HG03354 (cell line): ENCODE results near the gene ASB5.
"Not testable (repeated sequence)": the region's sequence is repeated elsewhere in the genome, so short reads cannot be mapped to it uniquely, and the experiment has no call there.

Source experiments
- ATAC-seq: cut with Tn5 transposase; IDR thresholded peaks from one replicate; pipeline ENCODE4 v1.9.1; 2021; ENCODE audit warnings: mild to moderate bottlenecking; ENCODE audit not compliant: unreplicated experiment, poor library complexity, severe bottlenecking

The ASB5 gene

DNA sequence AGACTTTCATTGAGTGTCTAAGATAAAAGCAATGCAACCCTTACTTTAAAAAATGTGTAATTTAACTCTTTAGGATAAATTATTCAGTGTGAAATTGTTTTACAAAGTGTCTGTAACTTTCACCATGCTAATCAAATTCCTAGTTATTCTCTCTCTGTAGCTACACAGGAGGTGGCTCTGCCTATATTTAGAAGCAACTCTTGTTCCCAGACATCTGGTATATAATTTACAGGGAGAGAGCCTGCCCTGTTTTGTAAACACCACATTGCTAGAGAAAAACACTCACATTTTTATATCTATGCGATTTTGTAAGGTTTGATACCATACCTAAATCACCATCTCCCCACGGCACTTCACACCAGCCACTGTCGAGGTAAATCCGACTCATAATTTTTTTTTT lies 38.2 kb downstream of the ASB5 start:
- ATAC-seq, result no peak

DNA sequence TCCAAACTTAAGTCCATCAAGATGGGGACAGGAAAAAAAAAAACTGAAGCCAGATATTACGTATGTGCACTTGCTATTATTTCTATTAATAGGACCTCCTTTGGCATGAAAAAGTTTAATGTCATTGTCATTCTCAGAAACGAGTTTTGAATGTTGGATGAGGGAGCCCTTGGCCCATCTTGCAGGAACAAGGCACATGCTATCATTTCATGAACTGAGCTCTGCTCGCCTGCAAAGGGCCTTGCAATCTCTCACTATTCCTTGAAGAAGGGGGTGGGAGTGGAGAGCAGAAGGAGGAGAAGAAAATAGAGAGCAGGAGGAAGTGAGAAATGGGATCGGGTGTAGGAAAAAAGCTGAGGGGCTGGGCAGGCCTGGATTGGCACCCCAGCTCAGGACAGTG lies 39.4 kb downstream of the ASB5 start:
- no peak for ATAC-seq

DNA sequence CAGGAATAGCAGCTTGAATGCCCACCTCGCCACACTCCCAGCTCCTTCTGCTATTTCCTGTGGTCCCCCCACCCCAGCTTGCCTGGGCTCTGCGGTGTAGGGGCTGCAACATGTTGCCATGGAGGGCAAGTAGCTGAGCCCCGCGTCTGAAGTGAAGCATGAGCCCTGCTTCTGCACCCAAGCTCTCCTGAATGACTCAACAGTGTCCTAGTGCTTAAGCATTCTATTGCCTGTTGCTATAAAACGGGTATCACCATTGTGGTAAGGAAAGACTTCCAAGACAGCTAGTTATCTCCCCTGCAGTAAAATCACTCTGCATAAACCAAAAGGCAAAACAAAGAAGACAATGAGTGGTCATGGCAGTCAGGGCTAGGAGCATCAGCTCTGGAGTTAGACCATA lies 42.3 kb downstream of the ASB5 start:
- ATAC-seq, result no peak

DNA sequence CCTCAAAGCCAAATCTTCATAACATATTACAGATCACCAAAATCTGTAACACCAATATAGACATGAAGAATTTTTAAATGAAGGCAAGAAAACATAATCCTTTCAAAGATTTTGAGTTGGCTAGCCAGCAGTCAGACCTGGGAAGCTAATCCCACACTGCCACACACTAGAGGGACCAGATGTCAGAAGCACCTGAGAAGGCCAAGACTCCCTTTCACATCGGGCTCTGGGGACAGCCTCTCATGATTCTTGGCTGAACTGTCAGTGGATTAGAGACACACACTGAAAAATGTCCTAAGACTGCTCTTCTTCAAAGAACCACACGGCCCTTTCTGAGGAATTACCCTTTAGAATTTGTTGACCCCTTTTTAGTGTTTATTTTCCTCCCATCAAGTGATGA lies 45.5 kb downstream of the ASB5 start:
- ATAC-seq, result no peak

DNA sequence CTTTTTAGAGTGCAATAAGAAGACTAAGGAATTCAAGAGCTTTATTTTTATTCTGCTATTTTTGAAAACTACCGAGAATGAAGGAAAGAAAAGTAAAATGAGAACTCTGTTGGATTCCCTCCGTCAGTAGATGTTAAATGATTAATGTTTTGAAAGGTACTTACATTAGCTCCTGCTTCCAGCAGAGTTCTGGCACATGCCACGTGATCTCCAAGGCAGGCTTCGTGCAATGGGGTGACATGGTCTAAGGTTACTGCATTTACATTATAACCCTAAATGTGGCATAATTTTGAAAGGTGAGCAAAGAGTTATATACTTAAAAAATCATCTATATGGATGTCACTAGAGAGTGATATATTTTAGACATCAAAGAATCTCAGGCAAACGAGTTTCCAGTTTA lies 46.9 kb downstream of the ASB5 start:
- ATAC-seq, result no peak

DNA sequence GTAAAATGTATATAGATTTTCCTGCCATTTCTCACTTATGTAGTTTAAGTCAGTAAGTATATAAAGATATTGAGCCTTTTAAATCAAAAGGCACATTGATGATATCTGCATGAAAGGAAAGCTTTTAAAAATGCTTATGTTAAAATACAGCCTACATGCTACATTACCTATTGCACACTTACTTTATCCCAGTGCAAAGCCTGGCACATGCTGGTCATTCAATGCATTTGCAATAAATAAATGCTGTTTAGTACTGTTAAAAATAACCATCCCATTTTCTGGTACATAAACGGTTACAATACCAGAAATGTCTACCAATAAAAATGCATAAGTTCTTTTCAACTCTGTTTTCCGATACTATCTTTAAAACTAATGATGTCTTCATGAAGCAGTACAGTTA lies 51.5 kb downstream of the ASB5 start:
- ATAC-seq, result no peak

DNA sequence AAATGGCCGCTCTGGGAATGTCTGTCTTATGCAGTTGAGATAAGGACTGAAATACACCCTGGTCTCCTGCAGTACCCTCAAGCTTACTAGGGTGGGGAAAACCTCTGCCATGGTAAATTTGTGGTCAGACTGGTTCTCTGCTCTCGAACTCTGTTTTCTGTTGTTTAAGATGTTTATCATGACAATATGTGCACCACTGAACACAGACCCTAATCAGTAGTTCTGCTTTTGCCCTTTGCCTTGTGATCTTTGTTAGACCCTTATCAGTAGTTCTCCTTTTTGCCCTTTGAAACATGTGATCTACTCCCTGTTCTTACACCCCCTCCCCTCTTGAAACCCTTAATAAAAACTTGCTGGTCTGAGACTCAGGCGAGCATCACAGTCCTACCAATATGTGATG lies 56.7 kb downstream of the ASB5 start:
- ATAC-seq, result not testable (repeated sequence)

DNA sequence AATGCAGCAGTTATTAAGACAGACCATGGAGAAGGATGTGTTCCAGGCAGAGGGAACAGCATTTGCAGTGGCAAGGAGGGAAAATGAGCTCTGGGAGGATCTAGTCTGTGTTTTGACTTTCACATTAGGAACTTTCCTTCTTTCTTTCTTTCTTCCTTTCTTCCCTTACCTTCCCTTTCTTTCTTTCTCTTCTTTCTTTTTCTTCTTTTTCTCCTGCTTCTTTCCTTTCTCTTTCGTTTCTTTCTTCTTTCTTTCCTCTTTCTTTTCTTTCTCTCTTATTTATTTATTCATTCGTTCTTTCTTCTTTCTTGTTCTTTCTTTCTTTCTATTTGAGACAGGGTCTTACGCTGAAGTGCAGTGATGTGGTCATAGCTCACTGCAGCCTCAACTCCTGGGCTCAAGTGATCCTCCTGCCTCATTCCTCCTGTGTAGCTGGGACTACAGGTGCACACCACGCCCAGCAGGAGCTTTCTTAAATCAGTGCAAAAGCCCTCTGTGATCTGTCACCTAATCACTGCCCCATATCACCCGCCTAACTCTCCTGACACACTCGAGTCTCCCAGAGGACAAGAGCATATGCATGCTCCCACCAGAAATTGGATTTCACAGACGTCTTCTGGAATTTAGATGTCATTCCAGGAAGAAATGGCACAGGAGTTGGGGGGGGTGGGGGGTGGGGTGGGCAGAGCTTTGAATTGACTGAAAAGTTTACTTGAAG lies 58.3 kb downstream of the ASB5 start:
- no peak for ATAC-seq

DNA sequence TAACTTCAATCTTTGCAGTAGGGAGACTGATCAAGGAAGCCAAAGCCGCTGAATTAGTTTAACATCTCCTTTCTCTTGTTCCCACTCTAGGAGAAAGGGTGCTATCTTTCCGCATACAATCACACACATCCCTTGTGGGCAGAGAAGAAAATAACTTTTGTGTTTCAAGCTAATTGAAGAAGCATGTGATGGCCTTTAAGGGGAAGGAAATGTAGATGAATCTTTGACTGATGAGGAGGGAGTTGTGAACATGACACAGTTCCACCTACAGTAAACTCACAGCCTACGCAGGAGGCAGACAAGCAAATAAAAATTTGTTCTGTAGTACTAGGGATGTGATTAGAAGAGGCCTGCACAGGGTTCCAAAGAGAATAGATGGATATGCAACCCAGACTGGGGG lies 58.9 kb downstream of the ASB5 start:
- ATAC-seq, result no peak

DNA sequence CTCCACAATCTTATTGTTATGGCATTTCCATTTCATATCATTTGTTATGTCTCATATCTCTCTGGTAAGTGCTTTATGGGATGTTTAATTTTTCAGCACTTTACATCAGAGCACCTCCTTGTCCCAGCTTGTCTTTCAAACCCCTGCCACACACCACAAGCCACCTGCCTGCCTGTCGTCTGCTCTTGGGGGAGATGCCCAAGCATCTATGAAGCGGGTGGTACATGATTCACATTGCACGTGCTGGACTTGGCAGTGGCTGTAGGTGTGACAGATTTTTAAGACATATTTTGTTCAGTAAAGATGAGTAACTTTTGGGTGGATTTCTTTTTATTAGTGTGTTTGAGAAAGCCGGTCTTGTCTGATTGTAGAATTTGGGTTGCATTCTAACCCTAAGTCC lies 59.5 kb downstream of the ASB5 start:
- ATAC-seq, result no peak

DNA sequence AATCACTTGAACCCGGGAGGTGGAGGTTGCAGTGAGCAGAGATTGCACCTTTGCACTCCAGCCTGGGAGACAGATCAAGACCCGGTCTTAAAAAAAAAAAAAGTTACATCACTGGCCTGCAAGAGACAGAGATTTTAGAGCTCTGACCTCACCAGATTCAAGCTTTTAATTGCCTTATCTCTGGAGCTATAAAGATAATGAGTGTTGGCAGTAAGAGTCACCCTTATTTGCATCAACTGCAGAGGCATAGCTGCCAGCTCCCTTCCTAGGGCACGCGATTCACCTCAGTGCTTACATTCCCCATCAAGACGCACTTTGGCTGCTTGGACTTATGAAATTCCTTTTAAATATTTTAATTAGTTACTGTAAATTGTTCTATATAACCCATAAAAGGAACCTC lies 61.2 kb downstream of the ASB5 start:
- ATAC-seq, result no peak

DNA sequence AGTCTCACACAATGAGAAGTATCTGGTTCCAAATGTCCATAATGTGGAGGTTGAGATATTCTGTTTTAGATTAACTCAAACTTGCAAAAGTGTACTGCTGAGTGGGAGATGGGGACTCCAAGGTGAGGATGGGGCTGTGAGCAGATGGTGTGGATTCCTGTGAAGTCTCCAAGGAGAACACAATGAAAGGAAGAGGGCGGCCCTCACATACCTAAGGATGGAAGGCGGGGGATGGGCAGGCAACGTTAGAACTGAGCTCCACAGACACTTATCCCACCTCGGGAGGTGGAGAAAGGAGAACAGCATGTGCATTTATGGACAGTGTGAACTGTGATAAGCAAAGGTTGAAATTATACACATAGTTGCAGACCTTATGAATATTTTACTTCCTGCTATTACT lies 63.7 kb downstream of the ASB5 start:
- ATAC-seq, result no peak

DNA sequence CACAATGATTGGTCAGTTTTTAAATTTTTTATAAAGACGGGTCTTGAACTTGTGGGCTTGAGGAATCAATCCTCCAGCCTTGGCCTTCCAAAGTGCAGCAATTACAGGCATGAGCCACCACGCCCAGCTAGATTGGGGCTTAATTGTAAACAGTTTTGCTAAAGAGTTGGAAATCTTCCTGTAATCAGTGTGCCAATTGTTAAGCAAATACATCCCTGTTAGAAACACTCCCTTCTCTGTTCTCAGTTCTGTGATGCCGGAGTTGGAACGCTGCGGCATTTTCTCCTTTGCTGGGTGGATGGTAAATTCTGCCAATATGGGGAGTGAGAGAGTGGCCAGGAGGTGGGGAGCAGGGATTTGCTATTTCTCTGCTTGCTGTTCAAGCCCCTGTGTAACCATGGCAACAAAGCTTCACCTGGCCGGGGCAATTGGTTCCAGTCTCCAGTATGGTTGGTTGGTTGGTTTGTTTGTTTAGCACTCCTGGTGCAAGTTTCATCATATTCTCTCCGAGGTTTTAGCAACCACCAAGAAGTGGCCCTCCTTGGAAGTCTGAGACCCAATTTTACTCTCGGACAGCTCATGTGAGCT lies 70.6 kb downstream of the ASB5 start:
- no peak for ATAC-seq

DNA sequence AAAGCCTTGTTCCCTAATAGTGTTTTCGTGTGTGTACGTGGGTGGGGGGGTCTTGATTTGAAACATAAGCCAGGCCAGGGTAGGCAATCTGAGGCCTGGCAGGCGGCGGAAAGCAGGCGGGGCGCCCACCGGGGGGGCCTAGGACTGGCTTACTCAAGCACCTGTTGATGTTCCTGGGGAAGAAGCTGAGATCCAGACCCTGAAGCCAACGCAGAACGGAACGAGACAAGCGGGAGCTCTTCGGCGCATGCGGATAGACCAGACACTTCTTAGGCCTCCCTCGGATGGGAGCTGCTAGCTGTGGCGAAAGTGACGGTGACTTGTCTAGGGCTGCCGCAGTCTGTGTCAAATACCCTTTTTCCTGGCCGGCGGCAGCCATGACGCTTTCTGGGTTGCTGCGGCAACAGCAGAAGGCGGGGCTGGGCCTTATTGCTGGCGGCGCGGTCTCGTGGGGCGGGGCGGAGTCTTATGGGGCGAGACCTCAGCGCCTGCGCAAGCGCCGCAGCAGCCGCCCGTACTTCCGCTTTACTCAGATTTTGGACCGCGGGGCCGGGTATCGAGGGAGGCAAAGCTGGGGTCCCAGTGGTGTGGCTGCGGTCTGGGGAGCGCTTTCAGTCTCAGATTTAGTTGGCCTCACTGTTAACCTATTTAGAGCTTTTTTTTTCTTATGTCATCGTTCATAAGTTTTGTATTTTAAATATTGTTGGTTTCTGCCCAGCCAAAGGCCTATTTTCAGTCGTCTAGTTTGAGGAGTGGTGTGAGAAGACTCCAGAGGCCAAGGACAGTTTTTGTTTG lies 73.6 kb downstream of the ASB5 start, which contains the start of gene SPATA4:
TSS of gene SPATA4 (minus strand) at position 402 of the 795 bp plus-strand sequence. CDS start at position 379, 23 bp downstream.
- peak; percentile 98 for ATAC-seq

DNA sequence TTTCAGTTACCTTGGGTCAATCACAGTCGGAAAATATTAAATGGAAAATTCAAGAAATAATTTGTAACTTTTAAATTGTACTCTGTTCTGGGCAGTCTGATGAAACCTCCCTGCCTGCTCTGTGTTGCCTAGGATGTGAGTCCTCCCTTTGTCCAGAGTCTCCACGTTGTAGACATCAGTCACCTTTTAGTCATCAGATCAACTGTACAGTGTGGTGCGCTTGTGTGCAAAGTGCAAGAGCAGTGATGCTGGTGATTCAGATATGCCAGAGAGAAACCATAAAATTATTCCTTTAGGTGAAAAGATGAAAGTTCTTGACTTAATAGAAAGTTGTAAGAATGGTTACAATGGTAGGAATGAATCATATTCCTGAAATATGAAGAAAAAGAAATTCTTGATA lies 75.1 kb downstream of the ASB5 start:
- no peak for ATAC-seq

DNA sequence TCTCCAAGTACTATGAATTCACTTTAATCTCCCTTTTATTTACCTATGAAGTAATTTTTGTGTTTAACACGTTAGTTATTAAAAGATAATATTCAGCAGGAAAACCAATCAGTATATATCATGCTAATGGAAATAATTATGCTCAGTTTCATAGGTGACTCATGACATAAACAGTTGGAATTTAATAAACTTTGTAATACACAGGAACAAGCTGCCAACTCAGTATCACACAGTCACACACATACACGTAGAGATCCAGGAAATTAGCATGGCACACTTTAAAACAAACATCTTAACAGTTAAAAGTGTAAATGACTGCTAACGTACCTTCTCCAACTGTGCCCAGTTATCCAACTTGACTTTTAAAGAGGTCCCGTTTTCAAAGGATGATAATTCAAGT lies 75.9 kb downstream of the ASB5 start:
- ATAC-seq, result no peak

DNA sequence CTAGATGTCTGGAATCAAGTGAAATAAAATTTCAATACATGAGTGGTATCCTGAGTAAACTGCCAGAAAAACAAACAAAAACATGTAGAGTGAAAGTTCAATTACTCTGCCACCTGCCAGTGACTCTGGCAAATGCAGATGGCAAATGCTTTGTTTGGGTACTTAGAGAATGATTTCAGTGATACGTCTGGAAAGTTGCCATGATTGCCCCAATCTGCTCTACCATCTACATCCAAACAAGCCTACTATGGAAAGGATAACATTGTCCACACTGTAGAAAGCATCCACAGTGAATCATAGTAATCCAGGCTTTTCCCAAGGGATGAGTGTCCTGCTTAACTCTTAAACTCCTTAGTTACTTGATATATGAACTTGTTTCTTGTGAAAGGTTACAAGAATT lies 77.0 kb downstream of the ASB5 start:
- ATAC-seq, result no peak

DNA sequence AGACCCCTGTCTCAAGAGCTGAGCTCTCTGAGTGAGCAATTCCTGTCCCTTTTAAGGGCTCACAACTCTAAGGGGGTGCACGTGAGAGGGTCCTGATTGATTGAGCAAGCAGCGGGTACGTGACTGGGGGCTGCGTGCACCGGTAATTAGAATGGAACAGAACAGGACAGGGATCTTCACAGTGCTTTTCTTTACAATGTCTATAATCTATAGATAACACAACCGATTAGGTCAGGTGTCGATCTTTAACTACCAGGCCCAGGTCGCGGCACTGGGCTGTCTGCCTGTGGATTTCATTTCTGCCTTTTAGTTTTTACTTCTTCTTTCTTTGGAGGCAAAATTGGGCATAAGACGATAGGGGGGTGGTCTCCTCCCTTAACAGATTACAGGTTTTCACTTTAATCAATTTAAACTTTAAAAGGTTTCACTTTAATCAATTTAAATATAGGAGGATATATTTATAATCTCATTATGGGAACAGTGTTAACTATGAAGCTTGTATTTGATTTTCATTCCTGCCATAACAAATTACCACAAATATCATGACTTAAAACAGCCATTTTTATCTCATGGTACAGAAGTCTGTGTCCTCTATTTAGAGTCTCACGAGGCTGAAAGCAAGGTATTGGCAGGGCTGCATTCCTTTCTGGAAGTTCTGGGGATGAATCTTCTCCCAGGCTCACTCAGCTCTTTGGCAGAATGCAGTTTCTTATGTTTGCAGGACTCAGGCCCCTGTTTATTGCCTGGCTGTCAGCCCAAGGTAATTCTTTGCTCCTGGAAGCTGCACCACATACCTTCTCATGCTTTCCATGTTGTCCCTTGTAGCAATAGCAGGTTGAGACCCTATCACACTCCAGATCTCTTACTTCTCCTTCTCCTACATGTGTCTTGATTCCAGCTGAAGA lies 78.9 kb downstream of the ASB5 start:
- no peak for ATAC-seq

DNA sequence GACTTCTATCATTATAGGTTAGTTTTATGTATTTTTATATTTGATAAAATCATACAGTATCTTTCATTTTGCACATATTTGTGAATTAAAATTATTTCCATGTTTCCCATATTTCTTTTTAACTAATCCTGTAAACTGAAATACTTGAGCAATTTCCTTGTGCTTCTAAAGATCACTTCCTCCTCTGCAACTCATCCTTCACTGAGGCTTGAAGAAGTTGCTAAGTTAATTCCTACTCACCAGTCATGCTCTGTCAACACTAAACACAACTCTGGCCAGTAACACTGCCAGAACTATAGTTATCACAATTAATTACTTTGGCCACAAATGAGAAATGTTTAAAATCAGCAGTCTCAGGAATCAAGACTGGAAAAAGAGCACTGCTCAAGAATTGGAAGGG lies 80.4 kb downstream of the ASB5 start:
- no peak for ATAC-seq

DNA sequence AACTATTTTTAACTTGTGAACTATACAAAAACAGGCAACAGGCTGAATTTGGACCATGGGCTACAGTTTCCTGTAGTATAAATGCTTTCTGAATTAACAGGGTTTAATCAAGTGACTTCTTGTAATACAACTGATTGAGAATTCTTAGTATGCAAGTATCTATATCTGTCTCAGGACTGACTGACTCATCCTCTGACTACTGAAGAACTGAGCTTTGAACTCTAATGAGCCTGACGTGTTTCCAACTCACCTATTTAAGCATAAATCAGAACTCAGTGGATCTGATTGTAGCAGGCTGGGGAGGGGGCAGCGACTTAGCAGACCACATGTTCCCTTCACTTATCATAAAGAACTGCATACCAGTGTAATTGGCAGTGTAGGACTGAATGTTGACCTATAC lies 81.4 kb downstream of the ASB5 start:
- ATAC-seq, result no peak
